ENCODE measurements around the gene DIDO1. TPM values are rescaled to one million over a fixed set of nuclear protein-coding genes. Genes with fewer than 3 reads are reported as not detected.
"Not testable (repeated sequence)": the region's sequence is repeated elsewhere in the genome, so short reads cannot be mapped to it uniquely, and the experiment has no call there.

Gene DIDO1
- total RNA-seq, 1 donor from 2014 or later, result 71.2 TPM

- DNase-seq (ENCODE audit: low spot score, unreplicated experiment), result no peak
- Mint-ChIP-seq H3K27ac (no peak overlapping the region), H3K4me1 (ENCODE audit: low read depth) (no peaks in the 10 kb centered on the region), H3K27me3 (no peaks in the 10 kb centered on the region), H3K4me3 (ENCODE audit: low read depth) (no peak overlapping the region), H3K36me3 (ENCODE audit: insufficient read depth) (no peaks in the 10 kb centered on the region), H3K9me3 (ENCODE audit: low read depth) (no peaks in the 10 kb centered on the region)
- TF ChIP-seq, protein P1, sequence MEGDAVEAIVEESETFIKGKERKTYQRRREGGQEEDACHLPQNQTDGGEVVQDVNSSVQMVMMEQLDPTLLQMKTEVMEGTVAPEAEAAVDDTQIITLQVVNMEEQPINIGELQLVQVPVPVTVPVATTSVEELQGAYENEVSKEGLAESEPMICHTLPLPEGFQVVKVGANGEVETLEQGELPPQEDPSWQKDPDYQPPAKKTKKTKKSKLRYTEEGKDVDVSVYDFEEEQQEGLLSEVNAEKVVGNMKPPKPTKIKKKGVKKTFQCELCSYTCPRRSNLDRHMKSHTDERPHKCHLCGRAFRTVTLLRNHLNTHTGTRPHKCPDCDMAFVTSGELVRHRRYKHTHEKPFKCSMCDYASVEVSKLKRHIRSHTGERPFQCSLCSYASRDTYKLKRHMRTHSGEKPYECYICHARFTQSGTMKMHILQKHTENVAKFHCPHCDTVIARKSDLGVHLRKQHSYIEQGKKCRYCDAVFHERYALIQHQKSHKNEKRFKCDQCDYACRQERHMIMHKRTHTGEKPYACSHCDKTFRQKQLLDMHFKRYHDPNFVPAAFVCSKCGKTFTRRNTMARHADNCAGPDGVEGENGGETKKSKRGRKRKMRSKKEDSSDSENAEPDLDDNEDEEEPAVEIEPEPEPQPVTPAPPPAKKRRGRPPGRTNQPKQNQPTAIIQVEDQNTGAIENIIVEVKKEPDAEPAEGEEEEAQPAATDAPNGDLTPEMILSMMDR (IDR thresholded peaks at IDR 0.05; ENCODE audit: unreplicated experiment), result no peak
These were observed 35.0 kb upstream of the DIDO1 start for GRCh38 chr20:62961310-62961783.

- not testable (repeated sequence) for H3K27me3 Mint-ChIP-seq; H3K36me3 Mint-ChIP-seq (ENCODE audit: insufficient read depth); H3K9me3 Mint-ChIP-seq (ENCODE audit: low read depth); H3K4me3 Mint-ChIP-seq (ENCODE audit: low read depth); H3K4me1 Mint-ChIP-seq (ENCODE audit: low read depth); H3K27ac Mint-ChIP-seq; DNase-seq (ENCODE audit: low spot score, unreplicated experiment)
These were observed 34.4 kb upstream of the DIDO1 start for GRCh38 chr20:62960446-62961309.

DNA sequence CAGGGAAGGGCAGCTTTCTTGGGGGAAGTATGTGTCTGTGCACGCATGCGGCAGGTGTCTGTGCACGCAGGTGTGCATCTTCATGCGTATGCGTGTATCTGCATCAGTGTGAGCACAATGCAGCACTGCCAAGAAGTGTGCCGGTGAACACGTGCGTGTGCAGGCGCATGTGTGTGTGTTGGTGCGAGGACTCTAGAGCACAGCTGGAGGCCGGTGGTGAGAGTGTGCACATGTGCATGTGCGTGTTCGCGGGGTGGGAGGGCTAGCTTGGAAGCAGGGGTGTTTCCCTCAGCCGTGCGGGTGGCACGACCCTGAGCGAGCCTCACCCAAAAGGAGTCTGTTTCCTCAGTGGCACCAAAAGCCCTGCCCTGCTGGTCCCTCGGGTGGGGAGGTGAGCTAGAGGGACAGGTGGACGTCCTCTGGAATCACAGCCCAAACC, 33.7 kb upstream of the DIDO1 start:
- Mint-ChIP-seq H3K27me3 (no peaks in the 10 kb centered on the region), H3K27ac (no peak overlapping the region), H3K4me1 (ENCODE audit: low read depth) (peaks cover 9% of the 10 kb centered on the region), H3K4me3 (ENCODE audit: low read depth) (no peak overlapping the region), H3K36me3 (ENCODE audit: insufficient read depth) (no peaks in the 10 kb centered on the region), H3K9me3 (ENCODE audit: low read depth) (no peaks in the 10 kb centered on the region)
- TF ChIP-seq, protein P1 (IDR thresholded peaks at IDR 0.05; ENCODE audit: unreplicated experiment), result no peak
- no peak for DNase-seq (ENCODE audit: low spot score, unreplicated experiment)

GRCh38 chr20:62959101-62959971, 33.0 kb upstream of the DIDO1 start:
- Mint-ChIP-seq H3K4me1 (ENCODE audit: low read depth) (peaks cover 9% of the 10 kb centered on the region), H3K27me3 (no peaks in the 10 kb centered on the region), H3K36me3 (ENCODE audit: insufficient read depth) (no peaks in the 10 kb centered on the region), H3K9me3 (ENCODE audit: low read depth) (no peaks in the 10 kb centered on the region), H3K27ac (no peak overlapping the region), H3K4me3 (ENCODE audit: low read depth) (no peak overlapping the region)
- DNase-seq (ENCODE audit: low spot score, unreplicated experiment), result no peak
- TF ChIP-seq, protein P1 (IDR thresholded peaks at IDR 0.05; ENCODE audit: unreplicated experiment), result no peak

DNA sequence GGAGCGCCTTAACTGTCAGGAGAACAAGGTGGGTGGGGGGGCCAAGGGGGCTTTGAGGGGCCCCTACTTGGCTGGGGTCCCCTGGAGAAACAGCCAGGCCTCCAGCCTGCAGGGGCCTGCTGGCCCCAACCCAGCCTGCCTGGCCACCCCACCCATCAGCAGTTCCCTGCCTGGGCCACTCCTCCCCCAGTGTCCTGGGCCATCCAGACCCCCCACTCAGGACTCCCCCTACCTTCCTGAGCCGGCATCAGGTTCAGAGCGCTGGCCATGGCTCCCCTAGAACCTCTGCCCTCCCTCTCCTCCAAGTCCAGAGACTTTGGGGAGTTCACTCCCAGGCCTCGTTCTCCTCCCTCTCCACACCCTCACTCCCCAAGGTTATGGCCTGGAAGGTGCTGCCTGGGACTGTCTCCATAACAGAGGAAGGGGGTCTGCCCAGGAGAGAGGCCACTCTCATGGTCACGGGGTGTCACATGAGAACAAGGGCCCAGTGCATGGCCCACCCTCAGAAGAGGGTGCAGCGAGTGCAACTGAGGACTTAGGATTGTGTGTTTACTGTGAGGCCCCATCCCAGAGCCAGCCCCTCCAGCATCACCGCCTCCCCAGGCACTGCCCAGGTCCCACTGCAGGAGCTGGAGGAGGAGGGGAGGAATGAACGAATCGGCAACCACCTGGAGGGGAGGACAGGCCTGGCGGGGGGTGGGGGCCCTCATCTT, 32.2 kb upstream of the DIDO1 start:
- Mint-ChIP-seq H3K4me3 (ENCODE audit: low read depth) (no peak overlapping the region), H3K9me3 (ENCODE audit: low read depth) (no peaks in the 10 kb centered on the region), H3K4me1 (ENCODE audit: low read depth) (peaks cover 14% of the 10 kb centered on the region), H3K27me3 (no peaks in the 10 kb centered on the region), H3K27ac (no peak overlapping the region), H3K36me3 (ENCODE audit: insufficient read depth) (no peaks in the 10 kb centered on the region)
- TF ChIP-seq, protein P1 (IDR thresholded peaks at IDR 0.05; ENCODE audit: unreplicated experiment), result no peak
- no peak for DNase-seq (ENCODE audit: low spot score, unreplicated experiment)

Measured in progenitor cell of endocrine pancreas (in vitro differentiated cells).